Measurements from ENCODE around the gene AKAP12.
A peak's percentile ranks its signal among the peaks of the same experiment; 100 is the strongest.
"Not testable (repeated sequence)": the region's sequence is repeated elsewhere in the genome, so short reads cannot be mapped to it uniquely, and the experiment has no call there.

The AKAP12 gene

DNA sequence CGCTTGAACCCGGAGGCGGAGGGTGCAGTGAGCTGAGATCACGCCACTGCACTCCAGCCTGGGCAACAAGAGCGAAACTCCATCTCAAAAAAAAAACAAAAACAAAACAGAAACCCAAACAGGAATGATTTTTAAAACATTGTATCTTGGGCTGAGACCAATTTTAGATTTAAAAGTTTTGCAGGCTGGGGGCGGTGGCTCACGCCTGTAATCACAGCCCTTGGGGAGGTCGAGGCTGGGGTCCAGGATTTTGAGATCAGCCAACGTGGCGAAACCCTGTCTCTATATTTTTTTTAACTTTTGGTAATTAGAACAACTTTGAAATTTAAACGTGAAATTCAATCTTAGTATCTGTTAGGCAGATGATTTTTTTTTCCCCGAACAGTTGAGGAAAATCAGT, 70.5 kb downstream of the AKAP12 start:
- no peak for DNase-seq (ENCODE audit: low read depth in 1 of 2, low spot score in 1 of 2)

- DNase-seq (ENCODE audit: low read depth in 1 of 2, low spot score in 1 of 2), result no peak
These were observed 71.3 kb downstream of the AKAP12 start for GRCh38 chr6:151310852-151311767.

DNA sequence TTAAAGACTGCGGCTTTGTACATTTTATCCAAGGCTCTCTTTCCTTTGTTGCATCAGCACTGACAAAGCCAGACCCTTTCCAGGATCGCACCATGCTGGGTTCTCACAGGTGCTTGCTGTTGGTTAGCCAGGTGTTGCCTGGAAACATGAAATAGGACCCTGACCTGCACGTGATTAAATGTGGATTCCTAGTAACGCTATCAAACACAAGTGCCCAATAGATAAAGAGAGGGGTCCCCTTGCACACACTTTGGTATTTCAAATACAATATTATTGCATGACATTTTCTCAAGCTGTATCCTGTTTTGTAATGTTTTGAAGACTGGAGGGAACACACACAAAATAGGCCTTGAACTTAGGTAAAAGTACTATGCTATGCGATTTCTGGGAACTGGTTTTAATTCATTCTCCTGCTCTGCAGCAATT, 73.3 kb downstream of the AKAP12 start:
- DNase-seq (ENCODE audit: low read depth in 1 of 2, low spot score in 1 of 2), result no peak

DNA sequence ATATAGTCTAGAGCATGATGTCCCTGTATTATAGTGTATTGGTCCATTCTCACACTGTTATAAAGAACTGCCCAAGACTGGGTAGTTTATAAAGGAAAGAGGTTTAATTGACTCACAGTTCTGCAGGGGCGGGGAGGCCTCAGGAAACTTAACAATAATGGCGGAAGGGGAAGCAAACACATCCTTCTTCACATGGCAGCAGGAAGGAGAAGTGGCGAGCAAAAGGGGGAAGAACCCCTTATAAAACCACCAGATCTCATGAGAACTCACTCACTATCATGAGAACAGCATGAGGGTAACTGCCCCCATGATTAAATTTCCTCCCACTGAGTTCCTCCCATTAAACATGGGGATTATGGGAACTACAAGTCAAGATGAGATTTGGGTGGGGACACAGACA, 75.9 kb downstream of the AKAP12 start:
- not testable (repeated sequence) for DNase-seq (ENCODE audit: low read depth in 1 of 2, low spot score in 1 of 2)

DNA sequence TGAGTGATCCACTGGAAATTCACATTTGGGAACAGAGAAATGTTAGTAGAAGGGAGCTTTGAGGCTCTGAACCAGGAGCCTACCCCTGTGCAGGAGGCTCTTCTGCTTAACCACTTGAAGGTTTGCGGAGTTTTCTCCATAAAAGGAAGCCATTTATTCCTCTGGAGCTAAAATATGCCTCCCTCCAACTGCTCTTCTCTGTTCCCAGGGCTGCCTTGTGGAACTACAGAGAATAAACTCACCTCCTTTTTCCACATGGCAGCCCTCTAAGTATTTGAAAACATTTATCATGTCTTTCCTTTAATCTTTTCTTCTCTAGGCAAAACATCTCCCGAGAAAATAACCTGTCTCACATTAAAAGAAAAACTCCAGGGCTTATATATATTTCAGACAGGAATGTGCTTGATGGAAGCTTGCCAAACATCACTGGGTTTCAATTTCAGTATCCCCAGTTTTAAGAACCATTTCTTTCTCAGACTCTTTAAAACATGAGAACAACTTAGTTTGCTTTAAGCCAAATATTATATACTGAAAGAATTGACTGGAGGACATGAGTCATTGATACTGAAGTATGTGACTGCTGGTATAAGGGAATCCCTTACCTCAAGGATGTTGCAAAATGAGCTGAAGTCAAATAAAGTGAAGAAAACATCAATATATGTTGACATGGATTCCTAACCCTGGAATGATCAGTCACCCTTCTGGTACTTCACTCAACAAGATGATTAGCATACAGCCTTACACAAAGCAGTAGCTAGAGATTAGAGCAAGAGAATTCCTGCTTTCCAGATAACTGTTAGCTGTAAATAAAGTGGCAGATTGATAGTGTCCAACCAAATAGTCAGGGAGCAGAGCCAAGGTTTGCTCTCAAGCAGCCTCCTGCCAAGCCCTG, 77.6 kb downstream of the AKAP12 start:
- DNase-seq (ENCODE audit: low read depth in 1 of 2, low spot score in 1 of 2), result no peak

- no peak for DNase-seq (ENCODE audit: low read depth in 1 of 2, low spot score in 1 of 2)
These were observed 78.2 kb downstream of the AKAP12 start for GRCh38 chr6:151317995-151318365.

GRCh38 chr6:151320140-151320539, 80.4 kb downstream of the AKAP12 start:
- no peak for DNase-seq (ENCODE audit: low read depth in 1 of 2, low spot score in 1 of 2)

DNA sequence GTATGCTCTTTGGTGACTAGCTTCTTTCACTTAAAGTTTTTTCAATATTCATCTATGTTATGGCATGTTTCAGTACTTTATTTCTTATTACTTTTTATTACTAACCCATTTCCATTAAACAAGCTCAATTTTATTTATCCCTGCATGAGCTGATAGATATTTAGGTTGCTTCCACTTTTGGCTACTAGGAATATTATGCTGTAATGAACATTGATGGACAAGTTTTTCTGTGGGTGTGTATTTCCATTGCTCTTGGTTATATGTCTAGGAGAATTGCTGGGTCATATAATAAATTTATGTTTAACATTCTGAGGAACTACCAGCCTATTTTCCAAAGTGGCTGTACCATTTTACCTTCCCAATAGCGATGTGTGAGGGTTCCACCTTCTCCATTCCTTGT, 81.7 kb downstream of the AKAP12 start:
- no peak for DNase-seq (ENCODE audit: low read depth in 1 of 2, low spot score in 1 of 2)

GRCh38 chr6:151322570-151322969, 82.8 kb downstream of the AKAP12 start:
- DNase-seq (ENCODE audit: low read depth in 1 of 2, low spot score in 1 of 2), result no peak

- DNase-seq (ENCODE audit: low read depth in 1 of 2, low spot score in 1 of 2), result peak; percentile 50 to 58
These were observed 84.2 kb downstream of the AKAP12 start for GRCh38 chr6:151323791-151324487.

DNA sequence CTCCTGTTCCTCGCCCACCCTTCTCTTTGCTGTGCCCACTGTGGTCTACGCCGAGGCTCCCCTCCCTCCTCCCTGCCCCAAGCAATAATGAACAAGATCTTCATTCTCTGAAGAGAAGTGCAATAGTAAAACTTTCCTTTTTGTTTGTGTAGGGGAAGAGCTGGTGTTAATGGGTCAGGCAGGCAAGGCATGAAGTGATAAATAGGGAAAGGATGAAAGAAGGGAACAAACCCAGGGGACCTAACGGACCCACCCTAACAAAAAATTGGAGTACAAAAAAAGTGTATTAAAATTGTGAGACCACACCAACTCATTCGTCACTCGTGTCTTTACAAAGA, 84.7 kb downstream of the AKAP12 start:
- no peak for DNase-seq (ENCODE audit: low read depth in 1 of 2, low spot score in 1 of 2)

DNA sequence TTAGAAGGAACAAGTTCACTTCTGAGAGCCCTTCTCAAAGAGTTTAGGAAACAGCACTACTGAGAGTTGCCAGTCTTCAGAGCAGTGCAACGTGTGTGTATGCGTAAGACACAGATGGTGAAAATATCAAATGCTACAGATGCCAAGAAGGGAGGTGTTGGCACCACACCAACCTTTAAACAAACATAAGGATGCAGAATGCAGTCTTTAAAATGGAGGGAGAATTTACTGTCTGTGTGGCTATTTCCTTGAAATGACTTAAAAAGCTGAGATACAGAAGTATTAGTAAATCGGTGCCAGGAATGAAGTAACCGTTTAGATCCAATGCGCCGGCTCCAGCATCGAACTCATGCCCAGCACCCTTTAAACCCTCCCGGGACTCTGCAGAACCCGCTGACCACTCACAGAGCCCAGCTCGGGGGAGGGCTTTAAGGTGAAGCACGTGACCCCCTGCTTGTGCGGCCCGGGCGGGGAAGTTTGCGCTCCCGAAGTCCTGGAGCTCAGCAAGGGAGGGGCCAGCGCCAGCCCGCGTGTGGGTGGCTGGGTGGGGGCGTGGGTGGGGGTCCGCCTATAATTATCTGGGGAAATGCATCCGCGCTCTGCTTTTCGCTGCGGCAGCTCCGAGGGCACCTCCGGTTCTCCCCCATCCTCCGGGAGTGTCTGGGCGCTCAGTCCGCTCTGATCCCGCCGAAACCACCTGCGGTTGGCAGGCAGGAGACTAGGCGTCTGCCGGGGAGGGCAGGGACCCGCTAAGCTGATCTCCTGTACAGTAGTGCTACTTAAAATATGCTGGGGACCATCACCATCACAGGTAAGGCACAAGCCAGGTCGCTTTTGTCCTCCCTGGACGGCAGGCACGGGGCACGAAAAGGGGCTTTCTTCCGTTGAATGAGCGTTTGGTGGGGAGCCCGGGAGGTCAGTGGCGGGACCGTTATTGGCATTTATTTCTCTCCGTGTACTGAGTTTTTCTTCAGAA, 85.6 kb downstream of the AKAP12 start:
- no peak for DNase-seq (ENCODE audit: low read depth in 1 of 2, low spot score in 1 of 2)

GRCh38 chr6:151326116-151326825, 86.5 kb downstream of the AKAP12 start:
- DNase-seq (ENCODE audit: low read depth in 1 of 2, low spot score in 1 of 2), result no peak

DNA sequence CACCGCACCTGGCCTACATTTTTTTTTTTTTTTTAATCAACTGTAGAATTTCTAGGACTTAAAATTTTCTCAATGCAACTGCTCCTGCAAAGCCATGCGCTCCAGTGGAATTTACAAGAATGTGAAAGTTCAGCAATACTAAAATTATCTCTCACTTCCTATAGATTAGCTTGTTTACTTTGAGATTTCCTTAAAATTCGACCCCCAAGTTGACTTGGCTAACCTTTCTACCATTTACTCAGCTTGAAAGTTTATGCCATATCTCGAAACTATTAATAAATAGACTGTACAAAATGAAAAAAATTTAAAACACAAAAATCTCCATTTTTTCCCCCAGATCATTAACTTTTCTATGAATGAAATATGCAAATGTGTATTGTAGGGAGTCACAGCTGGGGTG, 87.3 kb downstream of the AKAP12 start:
- no peak for DNase-seq (ENCODE audit: low read depth in 1 of 2, low spot score in 1 of 2)

- no peak for DNase-seq (ENCODE audit: low read depth in 1 of 2, low spot score in 1 of 2)
These were observed 90.4 kb downstream of the AKAP12 start for GRCh38 chr6:151330130-151330696.

- no peak for DNase-seq (ENCODE audit: low read depth in 1 of 2, low spot score in 1 of 2)
These were observed 96.2 kb downstream of the AKAP12 start for GRCh38 chr6:151335930-151336329.

DNA sequence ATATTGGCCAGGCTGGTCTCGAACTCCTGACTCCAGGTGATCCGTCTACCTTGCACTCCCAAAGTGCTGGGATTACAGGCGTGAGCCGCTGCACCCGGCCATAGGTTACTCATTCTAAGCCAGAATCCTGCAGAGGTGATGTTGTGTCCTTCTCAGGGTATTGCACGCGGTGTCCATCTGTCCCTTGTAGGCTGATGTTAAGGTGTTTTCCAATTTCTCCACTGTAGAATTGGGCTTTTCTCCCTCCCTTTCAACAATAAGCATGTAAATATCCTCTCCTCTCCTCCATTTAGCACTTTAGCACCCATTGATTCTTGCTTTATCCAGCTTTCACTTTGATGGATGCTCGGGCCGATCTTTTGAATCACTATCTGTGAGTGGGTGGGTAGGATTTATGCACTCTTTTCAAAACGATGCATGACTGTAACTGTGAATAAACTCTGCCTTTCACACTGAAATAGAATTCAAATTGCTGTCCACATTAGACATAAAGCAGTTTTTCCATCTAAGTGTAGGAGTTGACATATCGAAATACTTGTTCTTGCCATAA, 99.0 kb downstream of the AKAP12 start:
- DNase-seq (ENCODE audit: low read depth in 1 of 2, low spot score in 1 of 2), result no peak

DNA sequence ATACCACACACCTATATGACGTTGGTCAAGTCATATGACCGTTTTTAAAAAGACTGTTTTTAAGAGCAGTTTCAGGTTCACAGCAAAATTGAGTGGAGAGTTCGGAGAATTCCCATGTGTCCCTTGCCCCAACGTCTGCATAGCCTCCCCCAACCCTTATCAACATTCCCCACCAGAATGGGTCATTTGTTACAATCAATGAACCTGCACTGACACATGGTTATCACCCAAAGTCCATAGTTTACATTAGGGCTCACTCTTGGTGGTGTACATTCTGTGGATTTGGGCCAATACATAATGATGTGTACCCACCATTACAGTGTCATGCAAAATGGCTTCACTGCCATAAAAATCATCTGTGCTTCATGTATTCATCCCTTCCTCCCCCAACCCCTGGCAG, 99.6 kb downstream of the AKAP12 start:
- no peak for DNase-seq (ENCODE audit: low read depth in 1 of 2, low spot score in 1 of 2)

All from activated CD4-positive, alpha-beta T cell treated with anti-CD3 and anti-CD28 coated beads, Interleukin-2, amount 50 U/mL, for 24 hours (primary cell).